Upper lobe of left lung (tissue), 4 donors: ENCODE results near the gene INSR.

ENCODE experiments used
- CTCF ChIP-seq, 6 experiments: fragments of 450-650 bp in 4 of 6; fragments of 200-600 bp in 2 of 6; sonication (generic) in 2 of 6; IDR thresholded peaks; one replicate each; pipeline ENCODE4 v1.5.1; 2016 to 2019; ENCODE audit warnings: antibody characterized with exemption in 6 of 6
- EP300 ChIP-seq, 4 donors: sonication (generic); formaldehyde crosslinking; IDR thresholded peaks; one replicate each; pipeline ENCODE4 v1.5.1; 2017; ENCODE audit warnings: antibody characterized with exemption in 4 of 4, control low read depth in 2 of 4
- POLR2AphosphoS5 ChIP-seq, 2 donors: sonication (generic); formaldehyde crosslinking; IDR thresholded peaks; one replicate each; pipeline ENCODE4 v1.5.1; 2017; ENCODE audit warnings: antibody characterized with exemption in 2 of 2

- TF ChIP-seq CTCF (IDR thresholded peaks at IDR 0.05) (no peak), POLR2AphosphoS5 (IDR thresholded peaks at IDR 0.05) (no peak), EP300 (IDR thresholded peaks at IDR 0.05) (no peak)
Observed at GRCh38 chr19:7137120-7137519, 157.1 kb downstream of the INSR start.
